Activated CD4-positive, alpha-beta T cell treated with anti-CD3 and anti-CD28 coated beads, Interleukin-2, amount 50 U/mL, for 4 hours (primary cell): ENCODE results near the gene GARRE1.
"Not testable (repeated sequence)": the region's sequence is repeated elsewhere in the genome, so short reads cannot be mapped to it uniquely, and the experiment has no call there.

ENCODE experiments used
- DNase-seq, 2 experiments: peaks; one replicate each; pipeline ENCODE4 v3.0.0-alpha.2; 2020

The GARRE1 gene

DNA sequence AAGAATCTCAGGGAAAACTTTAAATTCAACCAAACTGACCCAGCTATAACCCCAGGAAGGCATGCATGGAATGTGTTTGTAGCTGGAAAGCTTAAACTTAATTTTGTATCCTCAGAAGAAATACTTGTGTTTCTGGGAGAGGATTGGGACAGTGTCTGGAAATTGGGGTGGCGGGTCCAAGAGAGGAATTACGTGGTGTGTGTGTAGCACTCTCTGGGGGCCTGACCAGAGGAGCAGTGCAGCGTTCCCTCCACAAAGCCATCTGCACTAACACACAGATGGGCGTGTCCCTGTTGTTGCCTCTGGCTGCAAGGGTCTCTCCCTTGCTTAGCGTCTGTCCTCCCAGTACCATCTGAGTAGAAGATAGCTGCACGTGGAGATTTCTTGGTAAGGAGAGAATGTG lies 6.4 kb downstream of the GARRE1 start:
- DNase-seq = no peak

DNA sequence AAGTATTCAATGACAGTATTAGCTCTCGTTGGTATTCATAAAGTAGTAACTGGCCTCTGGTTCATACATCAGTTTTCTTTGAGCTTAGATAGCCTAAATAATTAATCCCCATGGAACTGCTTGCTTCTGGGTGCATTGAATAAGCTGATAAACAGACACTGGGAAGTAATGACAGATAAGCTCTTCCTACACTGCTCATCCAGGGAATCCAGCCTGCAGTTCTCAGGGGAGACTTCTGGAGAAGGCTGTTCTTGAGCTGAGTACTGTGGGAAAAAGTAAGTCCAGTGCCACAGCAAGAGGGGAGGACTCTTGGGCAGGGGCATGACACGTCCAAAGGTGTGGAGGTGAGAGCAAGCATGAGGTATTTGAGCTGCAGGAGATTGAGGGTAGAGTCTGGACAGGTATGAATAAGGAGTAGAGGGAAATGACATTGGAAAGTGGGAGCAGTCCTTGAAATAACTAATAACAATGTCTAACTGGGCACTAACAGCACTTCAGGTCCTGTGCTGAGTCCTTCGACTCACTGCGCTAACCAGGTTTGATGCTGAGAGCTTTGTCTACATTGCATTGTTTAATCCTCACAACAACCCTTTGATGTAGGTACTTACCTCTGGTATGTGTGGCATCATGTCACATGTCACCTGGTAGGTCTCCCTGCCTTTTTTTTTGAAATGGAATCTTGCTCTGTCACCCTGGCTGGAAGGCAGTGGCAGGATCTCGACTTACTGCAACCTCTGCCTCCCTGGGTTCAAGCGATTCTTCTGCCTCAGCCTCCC lies 7.2 kb downstream of the GARRE1 start:
- no peak for DNase-seq

DNA sequence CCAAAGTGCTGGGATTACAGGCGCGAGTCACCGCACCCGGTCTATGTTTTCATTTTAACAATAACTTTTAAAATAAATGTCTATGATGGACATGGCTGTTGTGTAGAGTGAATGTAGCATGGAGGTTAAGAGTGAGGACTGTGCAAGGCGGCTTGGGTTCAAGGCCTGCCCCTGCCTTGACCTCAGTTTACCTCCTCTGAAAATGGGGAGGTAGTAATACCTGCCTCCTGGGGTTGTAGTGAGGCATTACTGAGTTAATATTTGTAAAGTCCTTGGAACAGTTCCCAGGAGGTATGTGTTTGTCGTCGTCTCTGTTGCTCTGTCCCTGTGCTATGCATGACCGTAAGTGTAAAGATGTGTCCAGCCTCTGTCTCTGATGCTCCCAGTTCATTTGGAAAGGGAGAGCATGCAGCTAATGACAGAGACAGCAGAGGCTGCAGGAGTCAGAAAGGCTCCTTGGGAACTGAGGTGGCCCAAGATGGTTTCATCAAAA lies 9.4 kb downstream of the GARRE1 start:
- DNase-seq = no peak

DNA sequence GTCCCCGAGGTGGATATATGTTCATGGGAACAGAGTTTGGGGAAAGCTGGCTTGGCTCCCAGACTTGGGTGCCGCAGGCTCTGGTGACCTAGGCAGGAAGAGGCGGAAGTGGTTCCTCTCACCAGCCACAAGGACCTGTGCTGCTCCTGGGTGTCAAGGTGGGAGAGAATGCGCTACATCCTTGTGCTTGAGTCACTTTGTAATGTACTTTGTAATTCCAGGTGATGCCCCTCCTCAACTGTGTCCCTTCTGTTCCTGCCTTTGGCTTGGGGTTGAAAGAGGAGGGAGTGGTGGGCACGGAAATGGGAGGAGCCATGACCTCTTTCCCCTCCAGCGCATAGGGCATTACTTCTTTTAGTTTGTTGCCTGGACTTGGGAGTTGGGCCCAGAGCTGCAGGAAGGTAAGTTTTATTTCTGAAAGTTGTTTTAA lies 10.9 kb downstream of the GARRE1 start:
- no peak for DNase-seq

DNA sequence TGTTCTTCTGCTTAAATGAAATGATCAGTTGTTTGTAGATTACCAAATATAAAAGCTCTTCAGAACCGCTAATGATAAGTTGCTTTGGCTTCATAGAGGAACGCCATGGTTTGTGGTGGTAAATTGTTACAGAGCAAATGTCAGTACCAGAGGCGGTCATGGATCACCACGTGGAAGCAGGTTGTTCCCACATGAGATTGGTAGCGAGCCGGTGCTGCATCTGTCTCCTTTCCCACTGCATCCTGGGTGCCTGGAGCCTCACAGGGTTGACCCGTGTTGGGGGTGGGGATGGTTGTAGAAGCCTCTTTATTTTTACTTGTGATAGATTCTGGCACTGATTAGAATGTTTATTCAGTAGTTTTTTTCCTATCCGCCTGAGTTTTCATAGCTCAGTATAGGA lies 14.7 kb downstream of the GARRE1 start:
- no peak for DNase-seq

DNA sequence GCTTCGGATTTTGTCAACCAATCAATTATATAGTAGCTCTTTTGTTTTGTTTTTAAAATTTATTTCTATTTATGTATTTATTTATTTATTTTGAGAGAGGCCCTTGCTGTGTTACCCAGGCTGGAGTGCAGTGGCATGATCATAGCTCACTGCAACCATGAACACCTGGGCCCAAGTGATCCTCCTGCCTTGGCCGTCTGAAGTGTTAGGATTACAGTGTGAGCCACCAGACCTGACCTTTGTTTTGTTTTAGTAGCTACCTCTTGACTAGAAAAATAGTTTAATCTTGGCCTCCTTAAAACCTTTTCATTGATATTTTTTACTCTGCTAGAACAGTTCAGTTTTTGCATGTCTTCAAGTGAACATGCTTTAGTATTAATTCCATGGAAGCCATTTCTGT lies 15.1 kb downstream of the GARRE1 start:
- no peak for DNase-seq

DNA sequence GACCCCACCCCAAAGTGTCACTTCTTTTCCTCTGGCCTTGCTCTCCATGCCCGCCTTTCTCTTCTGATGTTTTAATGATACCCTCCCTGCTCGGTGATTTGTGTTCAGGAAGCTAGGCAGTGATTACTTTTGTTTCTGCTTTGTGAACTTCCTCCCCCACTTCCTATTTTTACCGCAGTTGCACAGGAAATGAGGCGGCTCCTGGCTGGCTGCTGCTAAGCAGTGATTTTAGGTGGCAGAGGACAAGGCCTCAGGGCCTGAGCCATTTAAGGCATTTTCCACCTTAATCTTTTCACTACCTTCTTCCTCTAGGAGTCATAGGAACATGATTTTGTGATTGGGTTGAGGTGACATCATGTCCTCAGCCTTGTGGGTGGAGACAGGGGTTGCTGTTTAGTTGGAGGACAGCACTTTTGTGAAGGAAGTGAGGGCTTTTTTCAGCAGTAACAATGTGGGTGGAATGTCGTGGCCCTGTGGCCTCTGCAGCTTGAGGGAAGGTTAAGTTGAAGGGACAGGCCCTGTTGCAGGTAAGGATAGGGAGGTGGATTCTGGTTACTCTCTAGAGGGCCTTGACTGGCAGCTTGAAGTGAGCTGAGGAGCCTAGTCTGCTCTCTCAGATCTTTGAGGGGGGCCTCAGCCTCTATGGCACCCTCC lies 15.7 kb downstream of the GARRE1 start:
- peak; percentile 63 to 68 for DNase-seq

DNA sequence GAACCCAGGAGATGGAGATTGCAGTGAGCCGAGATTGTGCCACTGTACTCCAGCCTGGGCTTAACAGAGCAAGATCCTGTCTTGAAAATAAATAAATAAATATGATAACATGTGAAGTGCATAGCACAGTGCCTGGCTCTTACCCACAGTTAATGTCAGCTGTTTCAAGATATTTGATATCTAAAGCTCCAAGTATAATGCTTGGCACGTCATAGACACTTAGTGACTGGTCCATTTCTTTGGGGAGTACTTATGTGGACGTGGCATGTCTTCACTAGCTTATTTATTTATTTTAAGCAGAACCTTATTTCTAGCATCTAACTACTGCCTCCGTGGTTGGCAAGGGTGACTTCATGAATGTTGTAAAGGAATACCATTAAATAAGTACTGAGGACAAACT lies 18.8 kb downstream of the GARRE1 start:
- DNase-seq = no peak

DNA sequence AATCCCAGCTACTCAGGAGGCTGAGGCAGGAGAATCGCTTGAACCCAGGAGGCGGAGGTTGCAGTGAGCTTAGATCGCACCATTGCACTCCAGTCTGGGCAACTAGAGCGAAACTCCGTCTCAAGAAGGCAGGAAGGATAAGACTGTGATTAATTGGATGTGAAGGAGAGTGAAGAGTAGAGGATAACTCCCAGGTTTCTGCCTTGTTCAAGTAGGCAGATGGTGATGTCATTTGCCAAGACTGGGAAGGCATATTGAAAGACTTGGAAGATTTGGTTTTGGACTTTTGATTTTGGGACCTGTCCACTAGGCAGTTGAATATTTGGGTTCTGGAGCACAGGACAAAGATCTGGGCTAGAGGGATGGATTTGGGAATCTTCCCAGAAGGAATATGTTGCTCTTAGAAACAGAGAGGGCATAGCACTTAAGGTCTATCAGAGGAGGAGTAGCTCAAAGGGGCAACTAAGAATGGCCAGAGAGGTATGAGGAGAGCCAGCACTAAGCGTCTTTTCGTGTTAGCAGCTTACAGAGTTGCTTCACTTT lies 20.0 kb downstream of the GARRE1 start:
- no peak for DNase-seq

DNA sequence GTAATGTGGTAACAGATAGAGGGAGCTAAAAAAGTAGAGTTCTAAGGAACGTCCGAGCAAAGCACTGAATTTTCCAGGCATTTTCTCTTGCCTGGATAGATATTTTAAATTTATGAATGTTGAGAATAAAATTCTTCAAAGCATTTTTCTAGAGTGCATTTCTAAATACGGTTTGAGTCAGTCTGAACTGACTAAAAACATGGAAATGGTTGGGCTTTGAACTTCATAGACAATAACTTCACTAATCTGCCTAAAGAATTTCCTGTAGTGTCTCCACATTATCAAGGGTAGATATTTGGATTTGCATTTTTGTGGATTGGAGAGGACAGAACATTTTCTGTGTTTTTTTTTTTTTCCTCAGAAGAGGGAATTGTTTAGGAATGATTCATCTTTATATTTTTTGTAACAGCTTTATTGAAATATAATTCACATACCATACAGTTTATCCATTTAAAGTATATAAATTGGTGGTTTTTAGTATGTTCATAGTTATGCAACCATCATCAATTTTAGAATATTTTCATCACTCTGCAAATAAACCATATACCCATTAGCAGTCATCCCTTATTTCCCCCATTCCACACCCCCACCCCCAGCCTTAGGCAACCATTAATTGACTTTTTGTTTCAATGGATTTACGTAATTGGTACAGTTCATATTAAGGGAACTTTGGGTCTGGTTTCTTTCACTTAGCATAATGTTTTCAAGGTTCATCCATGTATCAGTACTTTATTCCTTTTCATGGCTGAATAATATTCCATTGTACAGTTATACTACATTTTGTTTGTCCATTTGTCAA lies 20.7 kb downstream of the GARRE1 start:
- DNase-seq = no peak

DNA sequence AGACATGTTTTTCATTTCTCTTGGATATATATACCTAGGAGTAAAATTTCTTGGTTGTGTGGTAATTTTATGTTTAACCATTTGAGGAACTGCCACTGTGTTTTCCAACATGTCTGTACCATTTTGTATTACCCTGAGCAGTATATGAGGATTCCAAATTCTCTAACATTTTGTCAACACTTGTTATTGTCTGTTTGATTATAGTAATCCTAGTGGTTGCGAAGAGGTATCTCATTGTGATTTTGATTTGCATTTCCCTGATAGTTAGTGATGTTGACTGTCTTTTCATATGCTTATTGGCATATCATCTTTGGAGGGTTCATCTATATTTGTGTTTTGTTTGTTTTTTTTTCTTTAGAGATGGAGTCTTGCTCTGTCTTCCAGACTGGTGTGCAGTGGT lies 21.4 kb downstream of the GARRE1 start:
- DNase-seq = no peak

DNA sequence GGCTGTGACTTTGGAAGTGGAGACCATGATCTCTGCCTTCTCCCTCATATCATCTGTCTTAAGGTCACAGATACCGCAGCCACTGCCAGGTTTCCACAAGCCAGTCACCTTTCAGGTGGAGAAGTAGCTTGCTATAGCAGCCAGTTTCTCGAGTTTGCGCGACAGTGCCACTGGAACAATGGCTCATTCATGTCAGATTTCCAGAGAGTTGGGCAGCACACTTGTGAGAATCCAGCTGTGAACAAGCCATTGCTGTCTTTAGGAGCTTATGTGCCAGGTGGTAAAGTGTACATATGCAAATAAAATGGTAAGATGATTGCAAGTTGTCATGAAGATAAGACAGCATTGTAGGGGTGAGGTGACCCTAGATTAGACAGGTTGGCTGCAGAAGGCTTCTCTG lies 22.3 kb downstream of the GARRE1 start:
- DNase-seq = no peak

DNA sequence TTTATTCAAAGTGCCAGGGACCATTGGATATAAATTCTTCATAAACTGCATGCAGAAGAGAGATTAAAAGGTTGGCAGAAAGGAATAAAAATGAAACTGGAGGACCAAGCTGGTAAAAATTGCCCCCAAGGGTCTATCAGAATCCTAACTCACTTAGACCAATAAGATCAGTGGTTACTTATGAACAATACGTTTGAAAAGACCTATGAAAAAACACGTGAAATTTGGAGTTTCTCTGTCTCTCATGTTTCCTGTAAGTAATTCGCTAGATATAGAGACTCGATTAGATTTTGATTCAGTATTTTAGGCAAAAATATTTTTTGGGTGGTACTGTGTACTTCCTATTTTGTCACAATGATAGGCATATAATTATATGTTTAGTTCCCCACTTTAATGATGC lies 22.9 kb downstream of the GARRE1 start:
- DNase-seq = no peak

DNA sequence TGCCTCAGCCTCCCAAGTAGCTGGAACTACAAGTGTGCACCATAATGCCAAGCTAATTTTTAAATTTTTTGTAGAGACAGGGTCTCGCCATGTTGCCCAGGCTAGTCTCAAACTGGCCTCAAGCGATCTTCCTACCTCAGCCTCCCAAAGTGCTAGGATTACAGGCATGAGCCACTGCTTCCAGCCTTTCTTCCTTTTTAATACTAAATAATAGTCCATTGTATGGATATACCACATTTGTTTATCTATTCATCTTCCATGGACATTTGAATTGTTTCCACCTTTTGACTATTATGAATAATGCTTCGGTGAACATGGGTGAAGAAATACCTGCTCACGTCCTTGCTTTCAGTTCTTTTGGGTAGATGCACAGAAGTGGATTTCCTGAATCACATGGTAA lies 24.4 kb downstream of the GARRE1 start:
- no peak for DNase-seq

DNA sequence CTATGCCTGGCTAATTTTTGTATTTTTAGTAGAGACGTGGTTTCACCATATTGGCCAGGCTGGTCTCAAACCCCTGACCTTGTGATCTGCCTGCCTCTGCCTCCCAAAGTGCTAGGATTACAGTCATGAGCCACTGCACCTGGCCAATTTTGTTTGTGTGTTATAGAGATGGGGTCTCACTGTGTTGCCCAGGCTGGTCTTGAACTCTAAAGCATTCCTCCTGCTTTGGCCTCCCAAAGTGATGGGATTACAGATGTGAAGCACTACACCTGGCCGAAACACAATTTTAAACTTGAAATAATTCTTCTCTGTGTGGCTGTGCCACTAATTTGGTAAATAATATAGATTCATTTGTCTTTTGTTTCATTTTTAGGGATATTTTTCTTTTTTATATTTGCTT lies 27.1 kb downstream of the GARRE1 start:
- not testable (repeated sequence) for DNase-seq

DNA sequence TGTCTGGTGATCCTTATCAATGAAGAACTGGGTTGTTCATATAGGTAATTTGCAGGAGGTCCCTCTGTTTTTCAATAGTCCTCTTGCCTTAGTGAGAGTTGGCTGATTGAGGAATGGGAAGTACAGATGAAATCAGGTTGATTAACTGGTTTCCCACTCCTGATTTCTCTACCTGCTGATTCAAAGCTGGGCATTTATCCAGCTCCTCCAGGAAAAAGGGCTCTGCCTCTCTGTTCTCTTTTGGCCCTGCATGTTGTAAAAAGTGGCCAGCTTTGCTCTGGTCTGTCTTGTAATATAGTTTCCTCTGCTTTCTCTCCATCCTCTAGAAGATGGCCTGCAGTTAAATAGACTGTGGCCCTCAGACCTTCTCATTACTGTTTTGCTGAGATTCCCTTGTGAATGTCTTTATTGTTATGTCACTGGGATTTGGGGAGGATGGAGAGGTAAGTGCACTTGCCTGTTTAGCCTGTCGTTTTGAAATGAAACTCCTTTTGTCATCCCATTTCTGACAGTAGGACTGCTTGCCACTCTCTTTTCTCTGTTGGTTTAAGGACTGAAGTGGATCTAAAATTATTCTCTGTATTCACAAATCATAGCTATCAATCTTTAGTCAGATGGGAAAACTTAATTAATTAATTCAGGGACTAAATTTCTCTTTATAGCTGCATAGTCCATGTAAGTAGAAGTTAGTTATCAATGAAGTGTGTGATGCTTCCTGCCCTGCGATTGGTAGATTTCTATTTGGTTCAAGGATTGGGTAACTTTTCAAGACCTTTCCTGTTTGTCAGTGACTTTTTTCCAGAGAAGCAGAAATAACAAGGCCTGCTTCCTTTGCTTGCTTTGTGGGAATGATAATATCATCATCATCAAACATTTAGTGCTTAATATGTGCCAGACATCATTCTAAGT lies 28.5 kb downstream of the GARRE1 start:
- no peak for DNase-seq

DNA sequence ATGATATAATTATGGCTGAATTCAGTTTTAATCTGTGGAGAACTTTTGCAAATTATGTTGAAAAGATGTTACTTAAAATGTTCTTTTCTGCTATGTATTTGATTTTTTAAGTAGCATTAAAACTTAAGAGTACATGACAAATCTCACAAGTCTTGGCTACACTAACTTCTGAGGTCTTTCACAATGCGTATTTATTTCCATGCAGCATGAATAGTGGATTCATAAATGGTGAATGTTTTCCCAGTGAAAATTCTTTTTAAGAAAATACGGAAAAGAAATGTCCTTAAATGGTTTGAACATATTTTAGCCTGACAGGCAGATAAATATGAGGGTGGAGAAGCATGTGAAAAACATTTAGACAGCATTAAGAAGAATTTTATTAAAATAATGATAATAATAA lies 30.2 kb downstream of the GARRE1 start:
- DNase-seq = no peak

DNA sequence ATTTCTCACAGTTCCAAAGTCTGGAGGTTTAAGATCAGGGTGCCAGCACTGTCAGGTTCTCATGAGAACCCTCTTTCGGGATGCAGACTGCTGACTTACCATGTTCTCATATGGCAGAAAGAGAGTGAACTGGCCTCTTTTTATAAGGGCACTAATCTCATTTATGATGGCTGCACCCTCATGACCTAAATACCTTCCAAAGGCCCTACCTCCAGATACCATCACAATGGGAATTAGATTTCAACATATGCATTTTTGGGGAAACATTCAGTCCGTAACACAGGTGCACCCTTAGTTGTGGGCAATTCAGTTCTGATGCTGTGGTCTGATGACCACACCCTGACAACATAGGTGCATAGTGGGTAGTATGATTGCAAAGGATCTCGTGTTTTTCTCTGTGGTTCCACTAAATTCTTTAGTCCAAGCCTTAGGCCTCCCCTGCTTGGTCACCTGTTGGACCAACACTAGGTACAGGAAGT lies 33.3 kb downstream of the GARRE1 start:
- DNase-seq = no peak

DNA sequence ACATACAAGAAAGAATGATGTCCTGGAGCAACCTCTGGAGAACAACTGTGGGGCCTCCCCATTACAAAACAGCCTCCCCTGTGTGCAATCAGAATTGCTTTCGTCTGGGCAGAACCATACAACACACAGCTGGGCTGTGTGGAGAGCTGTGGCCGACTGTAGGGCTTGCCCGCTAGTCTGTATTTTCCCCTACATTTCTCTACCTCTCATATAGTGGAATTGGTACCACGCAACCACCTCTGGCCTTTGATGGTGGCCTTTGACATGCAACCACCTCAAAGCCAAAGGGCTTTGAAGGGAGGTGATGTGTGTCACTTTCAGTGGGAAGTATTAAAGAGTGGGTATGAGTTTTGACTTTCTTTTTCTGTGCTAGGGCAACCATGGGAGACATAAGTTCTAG lies 34.0 kb downstream of the GARRE1 start:
- DNase-seq = no peak

DNA sequence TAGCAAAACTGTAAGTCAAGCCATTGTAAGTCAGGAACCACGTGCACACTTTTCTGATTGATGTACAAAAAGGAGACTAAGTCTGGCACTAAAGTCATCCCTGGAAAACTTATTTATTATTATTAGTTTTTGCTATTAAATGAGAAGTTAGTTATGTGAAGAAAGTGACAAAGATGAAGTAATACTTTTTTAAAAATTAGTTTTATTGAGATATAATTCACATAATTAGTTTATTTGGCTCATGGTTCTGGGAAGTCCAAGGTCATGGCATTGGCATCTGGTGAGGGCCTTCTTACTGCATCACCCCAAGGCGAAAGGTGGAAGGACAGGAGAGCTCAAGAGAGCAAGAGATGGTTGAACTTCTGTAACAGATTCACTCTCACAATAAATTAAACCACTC lies 36.9 kb downstream of the GARRE1 start:
- no peak for DNase-seq

DNA sequence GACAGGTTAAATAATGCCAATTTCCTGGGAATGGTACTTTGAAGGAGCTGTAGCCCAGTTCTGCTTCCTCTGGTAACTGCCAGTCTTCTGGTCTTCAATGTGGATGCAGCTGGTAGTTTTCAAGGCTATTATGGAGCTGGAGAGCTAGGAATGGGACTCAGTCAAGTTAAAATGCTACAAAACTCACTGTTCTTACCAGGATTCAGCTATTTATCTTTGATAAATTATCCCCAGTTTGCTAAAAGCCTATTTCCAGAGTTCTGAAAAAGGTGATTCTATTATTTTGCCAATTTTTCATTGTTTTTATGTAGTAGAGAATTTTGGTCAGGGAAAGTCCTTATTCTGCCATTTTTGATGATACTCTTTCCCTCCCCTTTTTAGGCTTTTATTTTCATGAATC lies 40.7 kb downstream of the GARRE1 start:
- no peak for DNase-seq

DNA sequence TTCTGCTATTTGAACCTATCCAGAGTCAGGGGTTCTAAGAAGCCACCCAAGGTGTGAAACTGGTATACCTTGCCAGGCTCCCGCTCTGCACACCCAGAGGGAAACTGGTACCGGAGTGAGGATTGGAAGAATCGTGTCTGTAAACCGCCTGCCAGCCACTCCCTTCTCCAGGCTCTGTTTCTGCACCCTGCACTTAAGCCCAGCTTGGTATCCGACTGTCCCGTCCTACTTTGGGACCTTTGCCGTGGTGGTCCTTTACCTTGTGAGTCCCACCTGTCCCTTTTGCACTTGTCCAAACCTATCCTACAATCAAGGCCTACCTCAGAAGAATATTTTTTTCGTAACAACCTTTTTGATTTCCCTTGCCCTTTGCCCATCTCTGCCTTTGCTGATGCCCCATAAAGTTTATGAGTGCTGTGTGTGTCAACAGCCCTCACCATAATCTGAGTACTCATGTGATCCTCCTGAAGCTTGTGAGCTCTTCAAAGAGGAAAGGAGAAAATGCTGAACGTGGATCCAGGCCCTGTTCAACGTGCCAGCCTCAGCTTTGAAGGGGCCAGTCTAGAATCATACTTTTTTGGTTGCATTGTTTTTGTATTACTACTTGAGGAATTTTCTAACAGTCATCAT lies 44.7 kb downstream of the GARRE1 start:
- no peak for DNase-seq
